H1 (cell line): Measurements from ENCODE around the gene MTX1. TPM values are rescaled to one million over a fixed set of nuclear protein-coding genes. Genes with fewer than 3 reads are reported as not detected.
"Not testable (repeated sequence)": the region's sequence is repeated elsewhere in the genome, so short reads cannot be mapped to it uniquely, and the experiment has no call there.

Experiments
- CTCF ChIA-PET: fragments of 300-600 bp; sonication (Branson Sonifier 250); formaldehyde crosslinking; loops from one replicate; lab custom pipeline; 2021; ENCODE audit not compliant: partially characterized antibody; lab: Charles Lee
- POLR2A ChIA-PET: fragments of 300-600 bp; sonication (Branson Sonifier 250); formaldehyde crosslinking; loops from one replicate; lab custom pipeline; 2021; ENCODE audit warnings: inconsistent platforms; ENCODE audit not compliant: partially characterized antibody; lab: Charles Lee
- DNase-seq, 2 experiments: peaks; one replicate each; pipeline versions ENCODE4 v3.0.0 to v3.0.0-alpha.2; 2010 to 2022; ENCODE audit warnings: low spot score in 2 of 2, low read depth in 1 of 2, mixed read lengths in 1 of 2
- FAIRE-seq: peaks from 2 replicates; lab custom pipeline; 2011; peaks lifted over from hg19 to GRCh38; lab: Jason Lieb, UNC
- H2AFZ ChIP-seq: 2 replicates; pipeline ENCODE4 v1.8.1; 2012; ENCODE audit warnings: low read length, inconsistent platforms
- H2AK5ac ChIP-seq: 2 replicates; pipeline ENCODE4 v1.6.1; 2013; ENCODE audit warnings: low read depth, low read length
- H2BK120ac ChIP-seq: replicated peaks from 2 replicates; pipeline ENCODE3; 2013; ENCODE audit warnings: low read depth, low read length, inconsistent platforms
- H2BK12ac ChIP-seq: 2 replicates; pipeline ENCODE4 v1.6.1; 2013; ENCODE audit warnings: low read depth, low read length
- H2BK15ac ChIP-seq: 2 replicates; pipeline ENCODE4 v1.6.1; 2013; ENCODE audit warnings: low read length
- H2BK20ac ChIP-seq: 2 replicates; pipeline ENCODE4 v1.6.1; 2013; ENCODE audit warnings: low read length
- H2BK5ac ChIP-seq: 2 replicates; pipeline ENCODE4 v1.6.1; 2013; ENCODE audit warnings: low read depth, low read length
- H3K14ac ChIP-seq: 2 replicates; pipeline ENCODE4 v1.6.1; 2013; ENCODE audit warnings: inconsistent platforms; ENCODE audit not compliant: insufficient read length
- H3K18ac ChIP-seq: 2 replicates; pipeline ENCODE4 v1.6.1; 2013; ENCODE audit warnings: low read length; ENCODE audit errors: extremely low read depth
- H3K23ac ChIP-seq: 2 replicates; pipeline ENCODE4 v1.6.1; 2013; ENCODE audit warnings: inconsistent platforms; ENCODE audit not compliant: insufficient read length
- H3K23me2 ChIP-seq: 2 replicates; pipeline ENCODE4 v1.6.1; 2013; ENCODE audit warnings: low read depth, low read length
- H3K27ac ChIP-seq: 2 replicates; pipeline ENCODE4 v1.6.1; 2011; ENCODE audit warnings: low read depth, low read length, inconsistent platforms
- H3K27me3 ChIP-seq, 4 experiments: replicated peaks in 1 of 4; 1 replicate in 1 of 4; 2 replicates in 3 of 4; pipeline versions ENCODE4 v1.6.1 to v1.8.1; 2011 to 2013; ENCODE audit warnings: low read length in 3 of 4, mild to moderate bottlenecking in 3 of 4, inconsistent platforms in 2 of 4, mixed read lengths in 2 of 4, moderate library complexity in 1 of 4; ENCODE audit not compliant: control insufficient read depth in 3 of 4, insufficient read depth in 3 of 4; ENCODE audit errors: extremely low read depth in 1 of 4
- H3K36me3 ChIP-seq, 4 experiments: 2 replicates each; pipeline versions ENCODE4 v1.6.1 to v1.8.1; 2011 to 2013; ENCODE audit warnings: mild to moderate bottlenecking in 4 of 4, low read length in 3 of 4, moderate library complexity in 2 of 4, control low read depth in 1 of 4, inconsistent platforms in 1 of 4; ENCODE audit not compliant: insufficient read depth in 4 of 4, control insufficient read depth in 2 of 4
- H3K4ac ChIP-seq: replicated peaks from 2 replicates; pipeline ENCODE3; 2013; ENCODE audit warnings: low read length, low read depth, mixed read lengths, inconsistent platforms; ENCODE audit not compliant: insufficient read length
- H3K4me1 ChIP-seq, 4 experiments: replicated peaks in 1 of 4; 1 replicate in 1 of 4; 2 replicates in 3 of 4; pipeline versions ENCODE4 v1.6.1 to v1.8.1; 2011 to 2013; ENCODE audit warnings: low read length in 3 of 4, inconsistent platforms in 2 of 4, mixed read lengths in 1 of 4; ENCODE audit not compliant: insufficient read depth in 4 of 4, control insufficient read depth in 3 of 4
- H3K4me2 ChIP-seq, 2 experiments: 2 replicates each; pipeline versions ENCODE4 v1.6.1 to v1.8.1; 2011 to 2013; ENCODE audit warnings: low read depth in 2 of 2, low read length in 2 of 2, control low read depth in 1 of 2, inconsistent platforms in 1 of 2, mild to moderate bottlenecking in 1 of 2; ENCODE audit not compliant: insufficient read depth in 1 of 2
- H3K4me3 ChIP-seq, 4 experiments: fragments of 200-600, 300-600 bp in 1 of 4; sonication (generic), shearing (Covaris generic), sonication (Bioruptor Twin) in 1 of 4; 2 replicates each; pipeline versions ENCODE4 v1.5.1 to v1.8.1; 2011 to 2016; ENCODE audit warnings: low read length in 4 of 4, low read depth in 3 of 4, control low read depth in 2 of 4, inconsistent platforms in 2 of 4, mild to moderate bottlenecking in 2 of 4, mixed read lengths in 1 of 4, moderate library complexity in 1 of 4; ENCODE audit not compliant: insufficient read depth in 2 of 4; ENCODE audit errors: extremely low read depth in 1 of 4
- H3K56ac ChIP-seq: replicated peaks from 2 replicates; pipeline ENCODE3; 2013; ENCODE audit warnings: low read depth, mild to moderate bottlenecking, mixed read lengths, low read length, inconsistent platforms; ENCODE audit not compliant: insufficient read length
- H3K79me1 ChIP-seq: 2 replicates; pipeline ENCODE4 v1.6.1; 2013; ENCODE audit warnings: low read depth, low read length, control low read depth
- H3K79me2 ChIP-seq, 2 experiments: 2 replicates each; pipeline versions ENCODE4 v1.6.1 to v1.8.1; 2012 to 2013; ENCODE audit warnings: low read length in 2 of 2, mild to moderate bottlenecking in 2 of 2, inconsistent platforms in 1 of 2; ENCODE audit not compliant: insufficient read depth in 2 of 2, control insufficient read depth in 1 of 2
- H3K9ac ChIP-seq, 4 experiments: replicated peaks in 1 of 4; 1 replicate in 1 of 4; 2 replicates in 3 of 4; pipeline versions ENCODE4 v1.6.1 to v1.8.1; 2011 to 2013; ENCODE audit warnings: low read depth in 3 of 4, low read length in 3 of 4, control low read depth in 2 of 4, mild to moderate bottlenecking in 2 of 4, moderate library complexity in 2 of 4, inconsistent platforms in 1 of 4; ENCODE audit errors: extremely low read depth in 1 of 4
- H3K9me3 ChIP-seq, 2 experiments: 2 replicates each; pipeline versions ENCODE4 v1.6.1 to v1.8.1; 2012 to 2013; ENCODE audit warnings: mild to moderate bottlenecking in 2 of 2, moderate library complexity in 2 of 2, control low read depth in 1 of 2, inconsistent platforms in 1 of 2, low read depth in 1 of 2, low read length in 1 of 2, mixed read lengths in 1 of 2; ENCODE audit not compliant: insufficient read depth in 2 of 2
- H4K20me1 ChIP-seq, 2 experiments: replicated peaks in 1 of 2; 2 replicates each; pipeline versions ENCODE3 to v1.8.1; 2011 to 2013; ENCODE audit warnings: inconsistent platforms in 2 of 2, low read length in 2 of 2, mild to moderate bottlenecking in 1 of 2; ENCODE audit not compliant: insufficient read depth in 2 of 2, control insufficient read depth in 1 of 2
- H4K5ac ChIP-seq: 2 replicates; pipeline ENCODE4 v1.6.1; 2013; ENCODE audit warnings: low read length, low read depth, mixed read lengths, inconsistent platforms; ENCODE audit not compliant: insufficient read length
- H4K8ac ChIP-seq: 2 replicates; pipeline ENCODE4 v1.8.0; 2013; ENCODE audit warnings: mild to moderate bottlenecking, moderate library complexity, low read length, inconsistent platforms; ENCODE audit not compliant: insufficient read depth; ENCODE audit errors: extremely low read depth
- H4K91ac ChIP-seq: replicated peaks from 2 replicates; pipeline ENCODE3; 2013; ENCODE audit warnings: low read length, mixed read lengths, inconsistent platforms; ENCODE audit not compliant: insufficient read length
- BRCA1 ChIP-seq: IDR thresholded peaks from 2 replicates; pipeline ENCODE4 v1.6.1; 2012; ENCODE audit warnings: low read depth, low read length, improper control_type of control experiment
- CBX5 ChIP-seq: fragments of 300-800, 300-1000 bp; sonication (generic); IDR thresholded peaks from 2 replicates; pipeline ENCODE4 v1.7.1; 2016; ENCODE audit warnings: antibody characterized with exemption, low read length, low read depth
- CHD1 ChIP-seq: IDR thresholded peaks from 2 replicates; pipeline ENCODE4 v1.6.1; 2012; ENCODE audit warnings: low read depth, low read length, improper control_type of control experiment
- EGR1 ChIP-seq: IDR thresholded peaks from 2 replicates; pipeline ENCODE4 v1.6.1; 2011; ENCODE audit warnings: low read depth, low read length, borderline replicate concordance
- FOSL1 ChIP-seq: IDR thresholded peaks from 2 replicates; pipeline ENCODE4 v1.6.1; 2011; ENCODE audit warnings: mild to moderate bottlenecking, low read depth, low read length, moderate library complexity; ENCODE audit not compliant: insufficient read depth
- HDAC6 ChIP-seq: IDR thresholded peaks from one replicate; pipeline ENCODE4 v1.7.1; 2012; ENCODE audit warnings: low read depth, mild to moderate bottlenecking, inconsistent platforms, low read length, moderate library complexity
- JUND ChIP-seq: IDR thresholded peaks from 2 replicates; pipeline ENCODE4 v1.6.1; 2011; ENCODE audit warnings: mild to moderate bottlenecking, improper control_type of control experiment, low read length
- RBBP5 ChIP-seq: IDR thresholded peaks from 2 replicates; pipeline ENCODE4 v1.7.1; 2012; ENCODE audit warnings: low read depth, mild to moderate bottlenecking, inconsistent platforms, low read length, moderate library complexity, borderline replicate concordance
- WGBS, 2 experiments: shearing (Covaris generic) in 1 of 2; methylation state at CpG; one replicate each; pipeline versions ENCODE4 v1.1.6 to v1.1.7; 2013 to 2015; ENCODE audit warnings: low lambda C conversion rate in 2 of 2, mixed read lengths in 2 of 2, inconsistent platforms in 1 of 2, low coverage in 1 of 2, missing lambda C conversion rate in 1 of 2; ENCODE audit not compliant: insufficient replicate concordance in 2 of 2, insufficient coverage in 1 of 2, insufficient read length in 1 of 2; ENCODE audit errors: extremely low coverage in 1 of 2, missing lambda C conversion rate in 1 of 2; 5-methylcytosine and 5-hydroxymethylcytosine counted together
- polyA plus RNA-seq, 7 experiments: library from polyadenylated mRNA; depleted of rRNA in 3 of 7; stranded (reverse) in 5 of 7; unstranded in 2 of 7; fragments of >200 nt in 5 of 7; fragments of 200-250 nt in 2 of 7; gene quantifications; 1 replicate in 5 of 7; 2 replicates in 1 of 7; 4 replicates in 1 of 7; pipeline versions ENCODE4 v1.2.1 to v1.2.3, GENCODE V29; 2011 to 2013; ENCODE audit warnings: missing spikeins in 2 of 7, mixed read lengths in 2 of 7
- total RNA-seq: library from RNA; stranded (reverse); fragmentation: NEBNext Ultra II Directional; extraction: Animal tissue kit (Norgen Biotek cat#: 25700); gene quantifications from 2 replicates; pipeline ENCODE4 v1.2.1, GENCODE V29; 2021
- TF ChIP-seq, protein P1 (sequence below): IDR thresholded peaks from 2 replicates; pipeline ENCODE4 v1.6.1; 2011; ENCODE audit warnings: low read depth, mild to moderate bottlenecking, low read length; ENCODE audit not compliant: insufficient read depth
- TF ChIP-seq, protein P2 (sequence below): IDR thresholded peaks from 2 replicates; pipeline ENCODE4 v1.6.1; 2012; ENCODE audit warnings: inconsistent platforms

The MTX1 gene
- total and polyA plus RNA-seq, 2 of the 8 experiments (the other 6 are each of a cell fraction or from before 2014, with no cell fraction given): 47.9 to 131 TPM

DNA sequence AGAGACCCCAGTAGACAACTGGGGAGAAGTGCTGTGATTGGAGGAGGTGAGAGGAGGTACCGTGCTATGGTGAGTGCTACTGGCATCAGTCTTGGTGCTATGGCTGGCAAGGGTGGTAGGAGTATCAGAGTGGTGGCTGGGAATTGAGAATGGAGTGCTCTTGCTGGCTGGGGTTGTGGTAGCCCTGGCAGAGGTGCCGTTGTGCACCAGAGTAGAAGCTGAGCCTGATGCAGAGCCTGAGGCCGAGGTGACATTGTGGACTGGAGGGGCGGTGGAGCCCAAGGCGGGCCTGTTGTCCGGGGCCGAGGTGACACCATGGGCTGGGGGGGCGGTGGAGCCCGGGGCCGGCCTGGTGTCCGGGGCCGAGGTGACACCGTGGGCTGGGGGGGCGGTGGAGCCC is 20.2 kb upstream of the MTX1 start (continued):
- TF ChIP-seq CHD1 (no peak), HDAC6 (no peak), CBX5 (no peak), EGR1 (no peak), JUND (no peak), BRCA1 (no peak), FOSL1 (no peak), RBBP5 (no peak)
- TF ChIP-seq, protein P1, sequence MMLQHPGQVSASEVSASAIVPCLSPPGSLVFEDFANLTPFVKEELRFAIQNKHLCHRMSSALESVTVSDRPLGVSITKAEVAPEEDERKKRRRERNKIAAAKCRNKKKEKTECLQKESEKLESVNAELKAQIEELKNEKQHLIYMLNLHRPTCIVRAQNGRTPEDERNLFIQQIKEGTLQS: no peak
- TF ChIP-seq, protein P2, sequence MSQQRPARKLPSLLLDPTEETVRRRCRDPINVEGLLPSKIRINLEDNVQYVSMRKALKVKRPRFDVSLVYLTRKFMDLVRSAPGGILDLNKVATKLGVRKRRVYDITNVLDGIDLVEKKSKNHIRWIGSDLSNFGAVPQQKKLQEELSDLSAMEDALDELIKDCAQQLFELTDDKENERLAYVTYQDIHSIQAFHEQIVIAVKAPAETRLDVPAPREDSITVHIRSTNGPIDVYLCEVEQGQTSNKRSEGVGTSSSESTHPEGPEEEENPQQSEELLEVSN: no peak

DNA sequence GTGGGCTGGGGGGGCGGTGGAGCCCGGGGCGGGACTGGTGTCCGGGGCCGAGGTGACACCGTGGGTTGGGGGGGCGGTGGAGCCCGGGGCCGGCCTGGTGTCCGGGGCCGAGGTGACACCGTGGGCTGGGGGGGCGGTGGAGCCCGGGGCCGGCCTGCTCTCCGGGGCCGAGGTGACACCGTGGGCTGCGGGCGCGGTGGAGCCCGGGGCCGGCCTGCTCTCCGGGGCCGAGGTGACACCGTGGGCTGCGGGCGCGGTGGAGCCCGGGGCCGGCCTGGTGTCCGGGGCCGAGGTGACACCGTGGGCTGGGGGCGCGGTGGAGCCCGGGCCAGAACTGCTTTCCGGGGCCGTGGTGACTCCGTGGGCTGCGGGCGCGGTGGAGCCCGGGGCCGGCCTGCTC is 18.6 kb upstream of the MTX1 start:
- H4K8ac ChIP-seq, H3K4me3 ChIP-seq, H3K27me3 ChIP-seq, H4K5ac ChIP-seq, H4K20me1 ChIP-seq, H3K27ac ChIP-seq, CTCF ChIA-PET, H4K91ac ChIP-seq, H3K79me2 ChIP-seq, H2BK120ac ChIP-seq, H3K56ac ChIP-seq, H3K36me3 ChIP-seq, FAIRE-seq, H3K9me3 ChIP-seq, H2AFZ ChIP-seq, POLR2A ChIA-PET, H3K4ac ChIP-seq, H2BK5ac ChIP-seq, H3K14ac ChIP-seq, DNase-seq, H3K4me2 ChIP-seq, H3K79me1 ChIP-seq, H2BK12ac ChIP-seq, H3K9ac ChIP-seq, H3K23ac ChIP-seq, H2BK20ac ChIP-seq, H3K18ac ChIP-seq, H2AK5ac ChIP-seq, H2BK15ac ChIP-seq: not testable (repeated sequence)
- Histone ChIP-seq H3K4me1 (peaks cover 11 to 25% (median 19%) of the 10 kb centered on the region in 4 experiments), H3K23me2 (peaks cover 11% of the 10 kb centered on the region)
- WGBS, 2 experiments: 96% methylated on average over 11 of the region's 45 CpGs; no CpG with 5 or more reads in 1 of the 2 experiments
